WTC11 (cell line): ENCODE data around the gene ADNP2.

ENCODE experiments used
- CTCF ChIP-seq: fragments of 200-600 bp; IDR thresholded peaks from 2 replicates; pipeline ENCODE4 v1.8.0; 2022; ENCODE audit warnings: antibody characterized with exemption
- ETV6 ChIP-seq: sonication (generic); formaldehyde crosslinking; IDR thresholded peaks from 2 replicates; pipeline ENCODE4 v1.8.1; 2022; ENCODE audit warnings: mild to moderate bottlenecking, missing genetic modification reagents
- NR1H2 ChIP-seq: sonication (generic); formaldehyde crosslinking; IDR thresholded peaks from 2 replicates; pipeline ENCODE4 v1.9.0; 2021; ENCODE audit warnings: mild to moderate bottlenecking, moderate library complexity, missing genetic modification reagents
- ZNF423 ChIP-seq: fragments of 250-450 bp; sonication (Bioruptor Pico); IDR thresholded peaks from 2 replicates; pipeline ENCODE4 v2.1.2; 2022; ENCODE audit warnings: mild to moderate bottlenecking, moderate library complexity
- TF ChIP-seq, protein P1 (sequence below): sonication (generic); formaldehyde crosslinking; IDR thresholded peaks from 2 replicates; pipeline ENCODE4 v1.8.0; 2022; ENCODE audit warnings: mild to moderate bottlenecking, missing genetic modification reagents

- no peak for TF ChIP-seq NR1H2 (CRISPR knock-in tag)
- TF ChIP-seq, protein P1, sequence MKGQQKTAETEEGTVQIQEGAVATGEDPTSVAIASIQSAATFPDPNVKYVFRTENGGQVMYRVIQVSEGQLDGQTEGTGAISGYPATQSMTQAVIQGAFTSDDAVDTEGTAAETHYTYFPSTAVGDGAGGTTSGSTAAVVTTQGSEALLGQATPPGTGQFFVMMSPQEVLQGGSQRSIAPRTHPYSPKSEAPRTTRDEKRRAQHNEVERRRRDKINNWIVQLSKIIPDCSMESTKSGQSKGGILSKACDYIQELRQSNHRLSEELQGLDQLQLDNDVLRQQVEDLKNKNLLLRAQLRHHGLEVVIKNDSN (CRISPR knock-in tag) = no peak
- TF ChIP-seq CTCF = no peak
- TF ChIP-seq ETV6 = no peak
- TF ChIP-seq ZNF423 = no peak
Measured at GRCh38 chr18:80132180-80132812, 23.2 kb downstream of the ADNP2 start.
